IMR-90 (cell line): ENCODE results near the gene EDEM1.

Experiments used
- CEBPB ChIP-seq: IDR thresholded peaks from 2 replicates; pipeline ENCODE4 v1.6.1; 2012; ENCODE audit warnings: low read depth, low read length, improper control_type of control experiment
- CTCF ChIP-seq: conservative IDR thresholded peaks from 2 replicates; pipeline ENCODE4 v1.5.1; 2012; ENCODE audit warnings: mild to moderate bottlenecking, low read depth, low read length, improper control_type of control experiment
- POLR2A ChIP-seq: IDR thresholded peaks from 2 replicates; pipeline ENCODE4 v1.6.1; 2012; ENCODE audit warnings: mild to moderate bottlenecking, low read depth, low read length
- RAD21 ChIP-seq: IDR thresholded peaks from 2 replicates; pipeline ENCODE4 v1.6.1; 2012; ENCODE audit warnings: low read length, improper control_type of control experiment
- RCOR1 ChIP-seq: IDR thresholded peaks from 2 replicates; pipeline ENCODE4 v1.6.1; 2012; ENCODE audit warnings: mild to moderate bottlenecking, low read length, improper control_type of control experiment; ENCODE audit not compliant: insufficient replicate concordance
- RFX5 ChIP-seq: IDR thresholded peaks from 2 replicates; pipeline ENCODE4 v1.8.0; 2012; ENCODE audit warnings: low read depth, mild to moderate bottlenecking, low read length, moderate library complexity

- TF ChIP-seq CEBPB (no peak), CTCF (no peak), POLR2A (no peak), RAD21 (no peak), RCOR1 (no peak), RFX5 (no peak)
Observed at GRCh38 chr3:5238545-5238944, 51.0 kb downstream of the EDEM1 start.
